K562 (cell line): ENCODE data around the gene TXNRD2. TPM values are rescaled to one million over a fixed set of nuclear protein-coding genes. Genes with fewer than 3 reads are reported as not detected.

Experiments used
- CREM ChIP-seq: IDR thresholded peaks from 2 replicates; pipeline ENCODE4 v1.6.1; 2014; ENCODE audit warnings: antibody characterized with exemption, low read depth
- HCFC1 ChIP-seq: IDR thresholded peaks from 2 replicates; pipeline ENCODE4 v1.6.1; 2012; ENCODE audit warnings: low read depth, low read length, improper control_type of control experiment
- MAFG ChIP-seq: fragments of 450-650 bp; conservative IDR thresholded peaks from 2 replicates; pipeline ENCODE4 v1.6.1; 2016; ENCODE audit warnings: missing genetic modification characterization, missing compliant biosample characterization
- SMC3 ChIP-seq: conservative IDR thresholded peaks from 2 replicates; pipeline ENCODE4 v1.6.1; 2011; ENCODE audit warnings: low read depth, low read length, improper control_type of control experiment; ENCODE audit not compliant: insufficient read depth
- polyA plus RNA-seq, 8 experiments: library from polyadenylated mRNA; depleted of rRNA in 4 of 8; stranded (reverse) in 5 of 8; unstranded in 3 of 8; fragments of >200 nt; fragmentation: Nextera tagmentation in 2 of 8; fragmentation: Illumina TruSeq in 1 of 8; extraction: Ambion mirVana in 2 of 8; extraction: Trizol in 1 of 8; gene quantifications; 2 replicates each; pipeline versions ENCODE4 v1.2.1 to v1.2.3, GENCODE V29; 2011 to 2014; ENCODE audit warnings: inconsistent platforms in 1 of 8, missing spikeins in 1 of 8
- total RNA-seq, 7 experiments: library from RNA; depleted of rRNA in 6 of 7; stranded (reverse); fragments of >200 nt in 6 of 7; fragmentation: Illumina TruSeq in 2 of 7; extraction: Trizol in 2 of 7; gene quantifications; 2 replicates each; pipeline versions ENCODE4 v1.2.1 to v1.2.3, GENCODE V29; 2011 to 2021; ENCODE audit warnings: low replicate concordance in 1 of 7
- TF ChIP-seq, protein P1 (sequence below): fragments of 250-450 bp; sonication (Bioruptor Pico); IDR thresholded peaks from 2 replicates; pipeline ENCODE4 v1.5.0; 2022; ENCODE audit warnings: mild to moderate bottlenecking
- TF ChIP-seq, protein P2 (sequence below): fragments of 250-450 bp; sonication (Bioruptor Pico); IDR thresholded peaks from 2 replicates; pipeline ENCODE4 v1.4.0; 2020; ENCODE audit warnings: mild to moderate bottlenecking, moderate library complexity, borderline replicate concordance
- TF ChIP-seq, protein P3 (sequence below): sonication (generic); formaldehyde crosslinking; IDR thresholded peaks from 2 replicates; pipeline ENCODE4 v1.8.1; 2022; ENCODE audit warnings: missing genetic modification reagents
- TF ChIP-seq, protein P4 (sequence below): fragments of 450-650 bp; IDR thresholded peaks from 2 replicates; pipeline ENCODE4 v1.6.1; 2016; ENCODE audit warnings: low read depth, mild to moderate bottlenecking, moderate library complexity

TXNRD2 gene
- total and polyA plus RNA-seq, 9 of the 15 experiments (the other 6 are each of a cell fraction or from before 2014, with no cell fraction given), result 3.3 to 80.2 (median 49.4) TPM

DNA sequence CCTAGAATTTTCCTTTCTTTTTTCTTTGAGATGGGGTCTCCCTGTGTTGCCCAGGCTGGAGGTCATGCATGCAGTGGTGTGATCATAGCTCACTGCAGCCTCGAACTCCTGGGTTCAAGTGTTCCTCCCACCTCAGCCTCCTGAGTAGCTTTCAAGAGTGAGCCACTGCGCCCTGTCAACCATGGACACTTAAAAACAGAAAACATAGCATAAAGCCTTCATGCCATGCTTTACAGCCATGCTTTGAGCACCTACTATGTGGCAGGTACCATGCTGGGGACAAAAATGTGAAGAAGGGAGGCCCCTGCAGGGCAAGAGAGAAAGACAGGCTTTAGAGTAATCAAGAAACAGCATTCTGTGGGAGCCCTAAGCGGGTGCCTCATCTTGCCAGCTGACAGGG lies 73.3 kb downstream of the TXNRD2 start (continued):
- TF ChIP-seq, protein P1, sequence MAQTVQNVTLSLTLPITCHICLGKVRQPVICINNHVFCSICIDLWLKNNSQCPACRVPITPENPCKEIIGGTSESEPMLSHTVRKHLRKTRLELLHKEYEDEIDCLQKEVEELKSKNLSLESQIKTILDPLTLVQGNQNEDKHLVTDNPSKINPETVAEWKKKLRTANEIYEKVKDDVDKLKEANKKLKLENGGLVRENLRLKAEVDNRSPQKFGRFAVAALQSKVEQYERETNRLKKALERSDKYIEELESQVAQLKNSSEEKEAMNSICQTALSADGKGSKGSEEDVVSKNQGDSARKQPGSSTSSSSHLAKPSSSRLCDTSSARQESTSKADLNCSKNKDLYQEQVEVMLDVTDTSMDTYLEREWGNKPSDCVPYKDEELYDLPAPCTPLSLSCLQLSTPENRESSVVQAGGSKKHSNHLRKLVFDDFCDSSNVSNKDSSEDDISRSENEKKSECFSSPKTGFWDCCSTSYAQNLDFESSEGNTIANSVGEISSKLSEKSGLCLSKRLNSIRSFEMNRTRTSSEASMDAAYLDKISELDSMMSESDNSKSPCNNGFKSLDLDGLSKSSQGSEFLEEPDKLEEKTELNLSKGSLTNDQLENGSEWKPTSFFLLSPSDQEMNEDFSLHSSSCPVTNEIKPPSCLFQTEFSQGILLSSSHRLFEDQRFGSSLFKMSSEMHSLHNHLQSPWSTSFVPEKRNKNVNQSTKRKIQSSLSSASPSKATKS (CRISPR knock-in tag), result no peak
- TF ChIP-seq, protein P2, sequence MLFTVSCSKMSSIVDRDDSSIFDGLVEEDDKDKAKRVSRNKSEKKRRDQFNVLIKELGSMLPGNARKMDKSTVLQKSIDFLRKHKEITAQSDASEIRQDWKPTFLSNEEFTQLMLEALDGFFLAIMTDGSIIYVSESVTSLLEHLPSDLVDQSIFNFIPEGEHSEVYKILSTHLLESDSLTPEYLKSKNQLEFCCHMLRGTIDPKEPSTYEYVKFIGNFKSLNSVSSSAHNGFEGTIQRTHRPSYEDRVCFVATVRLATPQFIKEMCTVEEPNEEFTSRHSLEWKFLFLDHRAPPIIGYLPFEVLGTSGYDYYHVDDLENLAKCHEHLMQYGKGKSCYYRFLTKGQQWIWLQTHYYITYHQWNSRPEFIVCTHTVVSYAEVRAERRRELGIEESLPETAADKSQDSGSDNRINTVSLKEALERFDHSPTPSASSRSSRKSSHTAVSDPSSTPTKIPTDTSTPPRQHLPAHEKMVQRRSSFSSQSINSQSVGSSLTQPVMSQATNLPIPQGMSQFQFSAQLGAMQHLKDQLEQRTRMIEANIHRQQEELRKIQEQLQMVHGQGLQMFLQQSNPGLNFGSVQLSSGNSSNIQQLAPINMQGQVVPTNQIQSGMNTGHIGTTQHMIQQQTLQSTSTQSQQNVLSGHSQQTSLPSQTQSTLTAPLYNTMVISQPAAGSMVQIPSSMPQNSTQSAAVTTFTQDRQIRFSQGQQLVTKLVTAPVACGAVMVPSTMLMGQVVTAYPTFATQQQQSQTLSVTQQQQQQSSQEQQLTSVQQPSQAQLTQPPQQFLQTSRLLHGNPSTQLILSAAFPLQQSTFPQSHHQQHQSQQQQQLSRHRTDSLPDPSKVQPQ (CRISPR knock-in tag), result no peak
- TF ChIP-seq, protein P3, sequence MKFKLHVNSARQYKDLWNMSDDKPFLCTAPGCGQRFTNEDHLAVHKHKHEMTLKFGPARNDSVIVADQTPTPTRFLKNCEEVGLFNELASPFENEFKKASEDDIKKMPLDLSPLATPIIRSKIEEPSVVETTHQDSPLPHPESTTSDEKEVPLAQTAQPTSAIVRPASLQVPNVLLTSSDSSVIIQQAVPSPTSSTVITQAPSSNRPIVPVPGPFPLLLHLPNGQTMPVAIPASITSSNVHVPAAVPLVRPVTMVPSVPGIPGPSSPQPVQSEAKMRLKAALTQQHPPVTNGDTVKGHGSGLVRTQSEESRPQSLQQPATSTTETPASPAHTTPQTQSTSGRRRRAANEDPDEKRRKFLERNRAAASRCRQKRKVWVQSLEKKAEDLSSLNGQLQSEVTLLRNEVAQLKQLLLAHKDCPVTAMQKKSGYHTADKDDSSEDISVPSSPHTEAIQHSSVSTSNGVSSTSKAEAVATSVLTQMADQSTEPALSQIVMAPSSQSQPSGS, result no peak
- TF ChIP-seq MAFG (tag) (no peak), CREM (no peak), HCFC1 (no peak), SMC3 (0 out of 2 replicates have a peak, but pooled peaks have one; percentile 1)
- TF ChIP-seq, protein P4, sequence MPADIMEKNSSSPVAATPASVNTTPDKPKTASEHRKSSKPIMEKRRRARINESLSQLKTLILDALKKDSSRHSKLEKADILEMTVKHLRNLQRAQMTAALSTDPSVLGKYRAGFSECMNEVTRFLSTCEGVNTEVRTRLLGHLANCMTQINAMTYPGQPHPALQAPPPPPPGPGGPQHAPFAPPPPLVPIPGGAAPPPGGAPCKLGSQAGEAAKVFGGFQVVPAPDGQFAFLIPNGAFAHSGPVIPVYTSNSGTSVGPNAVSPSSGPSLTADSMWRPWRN, result no peak
